Gastrocnemius medialis (tissue), 4 donors: ENCODE results near the gene IGFN1.

Experiments used
- CTCF ChIP-seq, 5 experiments: fragments of 450-650 bp in 3 of 5; fragments of 200-600 bp in 2 of 5; sonication (generic) in 2 of 5; IDR thresholded peaks in 4 of 5; conservative IDR thresholded peaks in 1 of 5; 1 replicate in 4 of 5; 2 replicates in 1 of 5; pipeline ENCODE4 v1.5.1; 2016 to 2019; ENCODE audit warnings: antibody characterized with exemption in 5 of 5, mild to moderate bottlenecking in 3 of 5, moderate library complexity in 3 of 5
- POLR2A ChIP-seq, 2 donors: fragments of 450-650 bp; IDR thresholded peaks; one replicate each; pipeline ENCODE4 v1.6.1; 2017; ENCODE audit warnings: antibody characterized with exemption in 2 of 2, mild to moderate bottlenecking in 2 of 2, moderate library complexity in 2 of 2

GRCh38 chr1:201261771-201262547 lies 71.3 kb downstream of the IGFN1 start:
- no peak for TF ChIP-seq CTCF (IDR thresholded peaks at IDR 0.05 in 4 of 5, conservative IDR thresholded peaks at IDR 0.05 in 1 of 5)
- TF ChIP-seq POLR2A (IDR thresholded peaks at IDR 0.05), result no peak
